Keratinocyte (primary cell): Measurements from ENCODE around the gene DSCAML1.

Experiments used
- CTCF ChIP-seq, 3 experiments: IDR thresholded peaks in 1 of 3; conservative IDR thresholded peaks in 1 of 3; optimal IDR thresholded peaks in 1 of 3; 2 replicates in 2 of 3; 3 replicates in 1 of 3; pipeline versions ENCODE3 to v1.5.1; 2011; ENCODE audit warnings: low read length in 3 of 3, mild to moderate bottlenecking in 3 of 3, moderate library complexity in 2 of 3, control low read depth in 1 of 3, inconsistent platforms in 1 of 3; ENCODE audit not compliant: insufficient read depth in 2 of 3; ENCODE audit errors: extremely low read depth in 1 of 3
- EZH2 ChIP-seq: IDR thresholded peaks from one replicate; pipeline ENCODE4 v1.6.1; 2012; ENCODE audit warnings: inconsistent platforms, mild to moderate bottlenecking, low read length, moderate library complexity

- TF ChIP-seq EZH2, result no peak
- no peak for TF ChIP-seq CTCF (optimal IDR thresholded peaks at IDR 0.05 in 1 of 3, IDR thresholded peaks at IDR 0.05 in 1 of 3, conservative IDR thresholded peaks at IDR 0.05 in 1 of 3; ENCODE audit: extremely low read depth in 1 of 3, insufficient read depth in 2 of 3, low read length in 3 of 3)
Observed at GRCh38 chr11:117411736-117412135, 385.3 kb downstream of the DSCAML1 start.
